ENCODE results near the gene ABLIM2. TPM values are rescaled to one million over a fixed set of nuclear protein-coding genes. Genes with fewer than 3 reads are reported as not detected.

The ABLIM2 gene
- total RNA-seq, 2 donors from 2014 or later, result 6.0 to 20.8 TPM

DNA sequence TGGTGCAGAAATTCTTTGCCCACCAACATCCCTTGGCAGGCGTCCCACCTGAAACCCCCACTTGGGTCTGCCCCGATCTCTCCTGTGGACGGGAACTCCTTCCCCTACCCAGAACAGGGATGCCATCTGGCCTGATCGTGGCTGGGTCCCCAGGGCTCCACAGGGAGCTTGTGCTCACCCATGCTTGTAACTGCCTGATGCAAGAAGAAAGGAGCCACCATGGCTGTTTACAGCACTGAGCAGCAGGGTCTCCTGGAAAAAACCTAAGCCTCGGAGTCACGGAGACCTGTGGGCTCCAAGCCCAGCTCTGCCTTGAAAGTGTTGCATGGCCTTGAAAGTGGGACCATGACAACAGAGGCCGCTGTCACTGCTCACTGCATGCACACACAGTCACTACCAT, 117.4 kb downstream of the ABLIM2 start:
- no peaks in the 10 kb centered on the region for H3K4me1 ChIP-seq
- TF ChIP-seq, protein P1, sequence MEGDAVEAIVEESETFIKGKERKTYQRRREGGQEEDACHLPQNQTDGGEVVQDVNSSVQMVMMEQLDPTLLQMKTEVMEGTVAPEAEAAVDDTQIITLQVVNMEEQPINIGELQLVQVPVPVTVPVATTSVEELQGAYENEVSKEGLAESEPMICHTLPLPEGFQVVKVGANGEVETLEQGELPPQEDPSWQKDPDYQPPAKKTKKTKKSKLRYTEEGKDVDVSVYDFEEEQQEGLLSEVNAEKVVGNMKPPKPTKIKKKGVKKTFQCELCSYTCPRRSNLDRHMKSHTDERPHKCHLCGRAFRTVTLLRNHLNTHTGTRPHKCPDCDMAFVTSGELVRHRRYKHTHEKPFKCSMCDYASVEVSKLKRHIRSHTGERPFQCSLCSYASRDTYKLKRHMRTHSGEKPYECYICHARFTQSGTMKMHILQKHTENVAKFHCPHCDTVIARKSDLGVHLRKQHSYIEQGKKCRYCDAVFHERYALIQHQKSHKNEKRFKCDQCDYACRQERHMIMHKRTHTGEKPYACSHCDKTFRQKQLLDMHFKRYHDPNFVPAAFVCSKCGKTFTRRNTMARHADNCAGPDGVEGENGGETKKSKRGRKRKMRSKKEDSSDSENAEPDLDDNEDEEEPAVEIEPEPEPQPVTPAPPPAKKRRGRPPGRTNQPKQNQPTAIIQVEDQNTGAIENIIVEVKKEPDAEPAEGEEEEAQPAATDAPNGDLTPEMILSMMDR (IDR thresholded peaks at IDR 0.05), result no peak
- TF ChIP-seq POLR2A (IDR thresholded peaks at IDR 0.05), result no peak
- no peak for DNase-seq
- H3K4me3 ChIP-seq, result no peak overlapping the region
- 60 to 80% methylated on average over 1 to 7 of the region's 7 CpGs for WGBS, 2 donors
- no peak overlapping the region for H3K27ac ChIP-seq
- H3K36me3 ChIP-seq (replicated peaks in 1 of 2; ENCODE audit: insufficient read depth in 1 of 2, low read depth in 2 of 2), result no peaks in the 10 kb centered on the region
- ATAC-seq, result no peak
- no peaks in the 10 kb centered on the region for H3K27me3 ChIP-seq
- H3K9me3 ChIP-seq, result no peaks in the 10 kb centered on the region
- intact Hi-C loops (cut with DNase I), result no loop called here

DNA sequence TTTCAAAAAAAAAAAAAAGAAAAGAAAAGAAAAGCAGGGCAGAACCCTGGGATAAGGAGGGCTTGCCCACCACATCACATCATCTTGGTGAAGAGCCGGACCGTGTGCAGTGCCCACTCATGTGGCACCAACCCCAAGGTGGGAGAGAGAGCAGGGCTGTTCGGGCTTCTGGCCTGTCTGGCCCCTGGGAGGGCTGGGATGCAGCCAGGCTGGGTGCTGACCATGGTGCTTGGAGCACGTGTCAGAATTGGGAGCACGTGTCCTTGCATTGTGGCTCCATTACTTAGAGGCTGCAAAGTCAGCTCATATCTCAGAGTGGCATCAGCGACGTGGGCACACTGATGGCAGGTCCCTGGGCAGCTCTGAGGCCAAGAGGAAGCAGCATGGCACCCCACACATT, 118.0 kb downstream of the ABLIM2 start:
- Histone ChIP-seq H3K4me1 (no peaks in the 10 kb centered on the region), H3K36me3 (replicated peaks in 1 of 2; ENCODE audit: insufficient read depth in 1 of 2, low read depth in 2 of 2) (no peaks in the 10 kb centered on the region), H3K9me3 (no peaks in the 10 kb centered on the region), H3K27ac (no peak overlapping the region), H3K27me3 (no peaks in the 10 kb centered on the region), H3K4me3 (no peak overlapping the region)
- TF ChIP-seq, protein P1 (IDR thresholded peaks at IDR 0.05), result no peak
- TF ChIP-seq POLR2A (IDR thresholded peaks at IDR 0.05), result no peak
- intact Hi-C loops (cut with DNase I), result no loop called here
- ATAC-seq, result no peak
- no peak for DNase-seq
- 84 to 89% methylated on average over 7 of the region's 7 CpGs for WGBS, 2 donors

DNA sequence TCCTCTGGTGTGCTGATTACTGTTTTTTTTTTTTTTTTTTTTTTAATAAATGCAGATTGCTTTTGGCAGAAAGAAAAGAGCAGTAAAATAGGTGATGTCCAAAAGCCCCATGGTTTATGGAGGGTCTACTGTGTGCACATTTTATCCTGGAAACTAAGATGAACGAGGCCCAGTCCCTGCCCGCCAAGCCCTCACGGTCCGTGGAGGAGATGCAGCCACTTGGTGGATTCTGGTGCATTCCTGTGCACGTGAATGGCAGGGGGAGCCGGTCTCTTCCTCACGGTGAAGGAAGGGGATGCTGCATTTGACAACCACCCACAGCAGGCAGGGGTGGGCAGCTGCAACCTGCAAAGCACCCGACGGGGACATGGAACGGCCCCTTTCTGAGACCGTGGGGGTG, 118.8 kb downstream of the ABLIM2 start:
- TF ChIP-seq, protein P1 (IDR thresholded peaks at IDR 0.05), result no peak
- TF ChIP-seq POLR2A (IDR thresholded peaks at IDR 0.05), result no peak
- intact Hi-C loops (cut with DNase I), result no loop called here

DNA sequence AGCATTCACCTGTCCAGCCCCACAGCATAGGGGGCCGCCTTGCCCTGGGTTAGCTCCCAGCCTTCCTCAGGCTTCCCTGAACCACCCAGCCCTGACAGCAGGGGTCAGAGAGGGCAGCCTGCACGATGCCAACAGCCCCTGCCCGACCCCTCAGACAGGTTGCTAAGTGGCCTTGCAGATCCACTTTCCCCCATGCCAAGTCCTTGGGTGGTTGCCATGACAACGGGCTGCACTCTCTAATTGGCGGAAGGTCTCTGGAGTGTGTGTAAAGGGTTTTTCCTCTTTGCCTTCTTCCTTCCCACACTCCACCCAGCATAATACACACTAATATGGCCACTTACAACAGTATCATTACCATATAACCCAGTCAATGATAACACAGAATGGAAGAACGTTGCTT, 119.3 kb downstream of the ABLIM2 start:
- Histone ChIP-seq H3K4me3 (no peak overlapping the region), H3K36me3 (replicated peaks in 1 of 2; ENCODE audit: insufficient read depth in 1 of 2, low read depth in 2 of 2) (no peaks in the 10 kb centered on the region), H3K9me3 (no peaks in the 10 kb centered on the region), H3K27me3 (no peaks in the 10 kb centered on the region), H3K27ac (no peak overlapping the region), H3K4me1 (no peaks in the 10 kb centered on the region)
- 38 to 55% methylated on average over 5 to 6 of the region's 6 CpGs for WGBS, 2 donors
- no peak for ATAC-seq
- TF ChIP-seq, protein P1 (IDR thresholded peaks at IDR 0.05), result no peak
- TF ChIP-seq POLR2A (IDR thresholded peaks at IDR 0.05), result no peak
- peak in 3 of 4 donors; percentile 27 to 34 (median 33) for DNase-seq
- intact Hi-C loops (cut with DNase I), result no loop called here

More for the DNA sequence above, 118.8 kb downstream of the ABLIM2 start:
- ATAC-seq (no peak), DNase-seq (no peak)
- Histone ChIP-seq H3K27me3 (no peaks in the 10 kb centered on the region), H3K27ac (no peak overlapping the region), H3K36me3 (replicated peaks in 1 of 2; ENCODE audit: insufficient read depth in 1 of 2, low read depth in 2 of 2) (no peaks in the 10 kb centered on the region), H3K9me3 (no peaks in the 10 kb centered on the region), H3K4me1 (no peaks in the 10 kb centered on the region), H3K4me3 (no peak overlapping the region)
- 93% methylated on average over 9 to 11 of the region's 11 CpGs for WGBS, 2 donors

DNA sequence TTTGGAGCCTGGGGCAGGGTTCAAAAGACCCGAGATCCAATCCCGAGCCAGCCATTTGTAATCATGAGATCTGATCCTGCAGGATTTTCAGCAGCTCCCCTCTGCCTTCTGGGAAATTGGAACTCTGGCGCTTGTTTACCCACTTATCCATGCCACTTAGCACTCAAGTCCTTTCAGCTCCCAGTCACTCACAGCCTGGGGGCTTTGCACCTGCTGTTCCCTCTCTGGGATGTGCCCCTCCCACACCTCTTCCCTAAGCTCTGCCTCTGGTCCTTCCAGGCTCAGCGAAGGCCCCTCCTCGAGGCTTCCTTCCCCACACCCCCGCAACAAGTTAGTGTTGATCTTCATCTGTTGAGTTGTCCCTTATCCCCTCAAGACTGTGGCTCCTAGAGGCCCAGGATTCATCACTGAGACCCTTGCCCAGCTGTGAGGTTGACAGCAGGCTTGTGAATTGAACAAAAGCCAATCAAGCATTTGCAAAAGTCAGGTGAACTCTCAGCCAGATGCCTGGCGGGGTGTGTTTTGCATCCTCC, 119.8 kb downstream of the ABLIM2 start:
- intact Hi-C loops (cut with DNase I), result no loop called here
- no peaks in the 10 kb centered on the region for H3K27me3 ChIP-seq
- ATAC-seq, result no peak

More for the DNA sequence above, 119.8 kb downstream of the ABLIM2 start:
- H3K4me1 ChIP-seq, result no peaks in the 10 kb centered on the region
- WGBS, 2 donors, result 81 to 88% methylated on average over 7 of the region's 7 CpGs
- H3K4me3 ChIP-seq, result no peak overlapping the region
- H3K9me3 ChIP-seq, result no peaks in the 10 kb centered on the region
- no peak for DNase-seq
- TF ChIP-seq POLR2A (IDR thresholded peaks at IDR 0.05), result no peak
- TF ChIP-seq, protein P1 (IDR thresholded peaks at IDR 0.05), result no peak
- no peak overlapping the region for H3K27ac ChIP-seq
- H3K36me3 ChIP-seq (replicated peaks in 1 of 2; ENCODE audit: insufficient read depth in 1 of 2, low read depth in 2 of 2), result no peaks in the 10 kb centered on the region

All from body of pancreas (tissue), 4 donors.